ENCODE measurements around the gene ACP7. TPM values are rescaled to one million over a fixed set of nuclear protein-coding genes. Genes with fewer than 3 reads are reported as not detected.

The ACP7 gene
- total RNA-seq, 2 donors from 2014 or later: not detected

DNA sequence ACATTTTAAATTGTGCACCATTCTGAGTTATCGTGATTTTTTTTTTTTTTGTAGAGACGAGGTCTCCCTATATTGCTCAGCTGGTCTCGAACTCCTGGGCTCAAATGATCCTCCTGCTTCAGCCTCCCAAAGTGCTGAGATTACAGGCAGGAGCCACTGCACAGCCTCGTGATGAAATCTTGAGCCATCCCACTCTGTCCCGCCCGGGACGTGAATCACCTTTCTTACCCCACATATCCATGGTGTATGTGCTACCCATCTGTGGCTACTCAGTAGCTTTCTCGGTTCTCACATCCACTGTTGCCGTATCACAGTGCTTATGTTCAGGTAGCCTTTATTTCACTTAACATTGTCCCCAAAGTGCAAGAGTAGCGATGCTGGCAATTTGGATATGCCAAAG lies 67.9 kb downstream of the ACP7 start:
- H3K27me3 ChIP-seq (replicated peaks; ENCODE audit: insufficient read depth): no peaks in the 10 kb centered on the region
- DNase-seq (ENCODE audit: low spot score) (no peak), ATAC-seq (ENCODE audit: insufficient number of reproducible peaks, low FRiP score, low read depth) (no peak)
- H3K9me3 ChIP-seq: no peaks in the 10 kb centered on the region
- H3K36me3 ChIP-seq: no peaks in the 10 kb centered on the region
- no peak for TF ChIP-seq CTCF (IDR thresholded peaks at IDR 0.05)
- H3K27ac ChIP-seq: no peak overlapping the region
- H3K4me1 ChIP-seq (ENCODE audit: control insufficient read depth in 1 of 2, low read depth in 2 of 2): peaks cover 7 to 10% of the 10 kb centered on the region in 2 donors
- H3K4me3 ChIP-seq: no peak overlapping the region

DNA sequence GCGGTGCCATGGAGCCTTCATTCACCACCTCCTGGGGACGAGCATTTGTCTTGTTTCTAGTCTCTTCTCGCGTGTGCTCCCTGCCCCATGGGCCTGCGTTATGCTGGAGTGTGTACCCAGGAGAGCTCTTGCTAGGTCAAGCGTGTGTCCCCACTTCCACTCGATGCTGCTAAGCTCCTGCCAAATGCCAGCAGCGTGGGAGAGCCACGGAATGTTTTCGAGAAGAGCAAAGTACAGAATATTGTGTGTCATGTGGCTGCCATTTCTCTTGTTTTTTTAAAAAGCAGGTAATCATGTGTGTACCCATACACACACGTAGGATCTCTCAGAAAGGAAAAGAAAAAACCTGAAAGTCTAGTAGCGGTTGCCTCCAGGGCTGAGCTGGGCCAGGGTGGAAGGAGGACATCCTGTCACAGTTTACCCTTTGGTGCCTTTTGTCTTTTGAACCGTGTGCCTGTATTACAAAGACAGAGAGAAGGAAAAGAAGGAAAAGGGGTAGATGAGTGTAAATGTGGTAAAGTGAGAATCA lies 70.0 kb downstream of the ACP7 start:
- Histone ChIP-seq H3K27ac (no peak overlapping the region), H3K27me3 (replicated peaks; ENCODE audit: insufficient read depth) (no peaks in the 10 kb centered on the region), H3K36me3 (no peaks in the 10 kb centered on the region), H3K4me1 (ENCODE audit: control insufficient read depth in 1 of 2, low read depth in 2 of 2) (peaks cover 14 to 27% of the 10 kb centered on the region in 2 donors), H3K4me3 (no peak overlapping the region), H3K9me3 (no peaks in the 10 kb centered on the region)
- no peak for TF ChIP-seq CTCF (IDR thresholded peaks at IDR 0.05)
- ATAC-seq (ENCODE audit: insufficient number of reproducible peaks, low FRiP score, low read depth): no peak
- DNase-seq (ENCODE audit: low spot score): no peak

DNA sequence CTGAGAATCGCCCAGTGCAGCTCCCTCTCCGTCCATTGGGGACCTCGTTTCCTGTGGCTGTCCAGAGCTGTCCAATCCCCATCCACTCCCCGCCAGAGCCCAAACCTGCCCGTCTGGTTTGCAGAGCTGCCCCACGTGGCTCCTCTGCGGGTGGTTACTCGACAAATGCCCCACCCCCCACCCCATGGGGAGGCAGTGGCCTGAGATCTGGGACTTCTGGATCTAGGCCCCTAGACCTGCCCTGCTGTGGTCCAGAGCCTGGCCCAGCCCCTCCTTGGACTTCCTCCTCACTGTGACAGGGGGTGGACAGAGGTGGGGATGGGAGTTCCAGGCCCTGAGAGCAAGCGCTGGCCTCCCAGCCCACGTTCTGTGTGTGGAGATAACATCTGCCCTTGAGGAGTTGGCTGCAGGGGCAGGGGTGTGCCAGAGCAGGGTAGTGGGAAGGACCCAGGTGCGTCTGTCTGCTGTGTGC lies 70.5 kb downstream of the ACP7 start:
- DNase-seq (ENCODE audit: low spot score): no peak
- Histone ChIP-seq H3K9me3 (no peaks in the 10 kb centered on the region), H3K27ac (no peak overlapping the region), H3K4me3 (no peak overlapping the region), H3K27me3 (replicated peaks; ENCODE audit: insufficient read depth) (no peaks in the 10 kb centered on the region), H3K4me1 (ENCODE audit: control insufficient read depth in 1 of 2, low read depth in 2 of 2) (peaks cover 14 to 29% of the 10 kb centered on the region in 2 donors), H3K36me3 (no peaks in the 10 kb centered on the region)
- ATAC-seq (ENCODE audit: insufficient number of reproducible peaks, low FRiP score, low read depth): no peak
- no peak for TF ChIP-seq CTCF (IDR thresholded peaks at IDR 0.05)

DNA sequence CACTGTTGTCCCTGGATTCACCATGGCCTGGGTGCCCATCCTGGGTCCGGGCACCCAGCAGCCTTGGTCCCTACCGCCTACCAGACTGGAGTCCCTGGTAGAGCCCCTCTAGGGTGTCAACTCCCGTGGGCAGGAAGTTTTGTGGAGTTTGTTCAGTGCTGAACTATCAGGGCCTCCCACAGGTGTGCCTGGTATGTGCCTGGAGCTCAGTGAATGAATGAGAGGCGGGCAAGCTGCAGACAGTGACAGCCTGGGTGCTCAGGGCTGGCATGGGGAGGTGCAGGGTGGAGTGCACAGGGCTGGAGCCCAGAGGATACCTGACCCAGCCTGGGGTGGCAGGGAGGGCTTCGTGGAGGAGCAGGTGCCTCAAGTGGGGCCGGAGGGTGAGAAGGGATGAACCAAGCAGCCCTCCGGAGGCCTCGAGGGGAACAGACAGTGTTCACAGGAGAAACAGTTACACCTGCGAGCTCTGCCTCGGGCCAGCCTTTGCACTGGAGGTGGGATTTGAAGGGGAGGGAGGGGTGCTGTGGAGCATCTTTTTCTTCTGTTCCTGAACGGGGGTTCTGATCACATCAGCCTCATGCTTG lies 71.0 kb downstream of the ACP7 start:
- DNase-seq (ENCODE audit: low spot score): no peak
- no peak overlapping the region for H3K4me3 ChIP-seq
- no peak for ATAC-seq (ENCODE audit: insufficient number of reproducible peaks, low FRiP score, low read depth)
- H3K27ac ChIP-seq: no peak overlapping the region
- no peak for TF ChIP-seq CTCF (IDR thresholded peaks at IDR 0.05)
- no peaks in the 10 kb centered on the region for H3K36me3 ChIP-seq
- peaks cover 19 to 34% of the 10 kb centered on the region in 2 donors for H3K4me1 ChIP-seq (ENCODE audit: control insufficient read depth in 1 of 2, low read depth in 2 of 2)
- H3K27me3 ChIP-seq (replicated peaks; ENCODE audit: insufficient read depth): no peaks in the 10 kb centered on the region
- H3K9me3 ChIP-seq: no peaks in the 10 kb centered on the region

- H3K27ac ChIP-seq: no peak overlapping the region
- peaks cover 22 to 40% of the 10 kb centered on the region in 2 donors for H3K4me1 ChIP-seq (ENCODE audit: control insufficient read depth in 1 of 2, low read depth in 2 of 2)
- no peak for DNase-seq (ENCODE audit: low spot score)
- no peak overlapping the region for H3K4me3 ChIP-seq
- no peak for ATAC-seq (ENCODE audit: insufficient number of reproducible peaks, low FRiP score, low read depth)
- no peaks in the 10 kb centered on the region for H3K9me3 ChIP-seq
- no peaks in the 10 kb centered on the region for H3K27me3 ChIP-seq (replicated peaks; ENCODE audit: insufficient read depth)
- TF ChIP-seq CTCF (IDR thresholded peaks at IDR 0.05): no peak
- H3K36me3 ChIP-seq: no peaks in the 10 kb centered on the region
Observed at GRCh38 chr19:39155741-39156140, 71.6 kb downstream of the ACP7 start.
